BE2C (cell line): ENCODE data around the gene PHOSPHO1.
"Not testable (repeated sequence)": the region's sequence is repeated elsewhere in the genome, so short reads cannot be mapped to it uniquely, and the experiment has no call there.

ENCODE experiments used
- DNase-seq: peaks from one replicate; pipeline ENCODE4 v3.0.0-alpha.2; 2020
- H3K27me3 ChIP-seq: fragments of 250-450 bp; sonication (Bioruptor Pico); 2 replicates; pipeline ENCODE4 v1.5.1; 2020; ENCODE audit warnings: mild to moderate bottlenecking
- H3K36me3 ChIP-seq: fragments of 250-450 bp; sonication (Bioruptor Pico); 2 replicates; pipeline ENCODE4 v1.5.1; 2020; ENCODE audit warnings: mild to moderate bottlenecking
- H3K4me1 ChIP-seq: fragments of 250-450 bp; sonication (Bioruptor Pico); 2 replicates; pipeline ENCODE4 v1.5.1; 2020
- H3K4me3 ChIP-seq: 2 replicates; pipeline ENCODE4 v1.5.1; 2011; ENCODE audit warnings: low read depth, low read length
- H3K9me3 ChIP-seq: fragments of 250-450 bp; sonication (Bioruptor Pico); 2 replicates; pipeline ENCODE4 v1.5.1; 2020
- TF ChIP-seq, protein P1 (sequence below): IDR thresholded peaks from 2 replicates; pipeline ENCODE4 v1.5.1; 2012; ENCODE audit warnings: mild to moderate bottlenecking, low read depth, low read length

PHOSPHO1 gene

DNA sequence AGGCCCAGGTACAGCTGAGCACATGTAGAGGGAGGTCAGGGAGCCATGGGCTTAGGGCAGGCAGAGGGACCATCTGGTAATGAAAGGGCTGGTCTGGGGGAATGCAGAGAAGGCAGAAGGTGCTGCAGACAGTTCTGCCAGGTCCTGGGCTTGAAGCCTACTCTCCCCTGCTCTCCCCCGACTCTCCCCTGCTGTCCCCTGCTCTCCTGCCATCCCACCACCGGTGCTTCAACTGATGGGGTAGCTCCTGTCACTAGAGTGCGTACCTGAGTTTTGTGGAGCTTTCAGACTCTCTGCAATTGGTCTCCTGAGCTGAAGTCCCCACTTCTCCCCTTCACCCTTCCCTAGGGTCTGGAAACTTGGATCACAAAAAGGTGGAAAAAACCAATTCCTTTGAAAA is 37.3 kb upstream of the PHOSPHO1 start:
- TF ChIP-seq, protein P1, sequence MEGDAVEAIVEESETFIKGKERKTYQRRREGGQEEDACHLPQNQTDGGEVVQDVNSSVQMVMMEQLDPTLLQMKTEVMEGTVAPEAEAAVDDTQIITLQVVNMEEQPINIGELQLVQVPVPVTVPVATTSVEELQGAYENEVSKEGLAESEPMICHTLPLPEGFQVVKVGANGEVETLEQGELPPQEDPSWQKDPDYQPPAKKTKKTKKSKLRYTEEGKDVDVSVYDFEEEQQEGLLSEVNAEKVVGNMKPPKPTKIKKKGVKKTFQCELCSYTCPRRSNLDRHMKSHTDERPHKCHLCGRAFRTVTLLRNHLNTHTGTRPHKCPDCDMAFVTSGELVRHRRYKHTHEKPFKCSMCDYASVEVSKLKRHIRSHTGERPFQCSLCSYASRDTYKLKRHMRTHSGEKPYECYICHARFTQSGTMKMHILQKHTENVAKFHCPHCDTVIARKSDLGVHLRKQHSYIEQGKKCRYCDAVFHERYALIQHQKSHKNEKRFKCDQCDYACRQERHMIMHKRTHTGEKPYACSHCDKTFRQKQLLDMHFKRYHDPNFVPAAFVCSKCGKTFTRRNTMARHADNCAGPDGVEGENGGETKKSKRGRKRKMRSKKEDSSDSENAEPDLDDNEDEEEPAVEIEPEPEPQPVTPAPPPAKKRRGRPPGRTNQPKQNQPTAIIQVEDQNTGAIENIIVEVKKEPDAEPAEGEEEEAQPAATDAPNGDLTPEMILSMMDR: no peak
- no peaks in the 10 kb centered on the region for H3K9me3 ChIP-seq
- DNase-seq: no peak

DNA sequence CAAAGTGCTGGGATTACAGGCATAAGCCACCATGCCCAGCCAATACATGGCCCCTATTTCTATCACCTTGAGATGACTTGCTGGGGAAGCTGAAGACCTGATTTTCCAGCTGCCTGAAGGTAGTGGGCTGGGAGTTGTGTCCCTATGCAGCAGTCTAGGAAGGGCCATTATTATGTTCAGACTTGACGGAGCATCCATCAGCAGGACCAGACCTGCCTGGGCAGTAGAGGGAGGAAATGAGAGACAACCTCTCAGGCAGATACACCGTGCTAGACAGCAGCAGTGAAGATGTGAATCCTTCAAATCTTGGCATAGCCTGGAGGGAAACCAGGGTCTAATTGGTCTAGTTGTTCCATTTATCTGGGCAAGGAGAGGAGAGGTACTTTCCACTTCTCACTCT is 35.6 kb upstream of the PHOSPHO1 start:
- Histone ChIP-seq H3K4me1 (no peaks in the 10 kb centered on the region), H3K36me3 (no peaks in the 10 kb centered on the region), H3K4me3 (no peak overlapping the region), H3K9me3 (no peaks in the 10 kb centered on the region), H3K27me3 (no peaks in the 10 kb centered on the region)
- no peak for DNase-seq
- TF ChIP-seq, protein P1: no peak

More for the DNA sequence above, 37.3 kb upstream of the PHOSPHO1 start:
- no peaks in the 10 kb centered on the region for H3K27me3 ChIP-seq
- H3K4me3 ChIP-seq: no peak overlapping the region
- no peaks in the 10 kb centered on the region for H3K36me3 ChIP-seq
- no peaks in the 10 kb centered on the region for H3K4me1 ChIP-seq

DNA sequence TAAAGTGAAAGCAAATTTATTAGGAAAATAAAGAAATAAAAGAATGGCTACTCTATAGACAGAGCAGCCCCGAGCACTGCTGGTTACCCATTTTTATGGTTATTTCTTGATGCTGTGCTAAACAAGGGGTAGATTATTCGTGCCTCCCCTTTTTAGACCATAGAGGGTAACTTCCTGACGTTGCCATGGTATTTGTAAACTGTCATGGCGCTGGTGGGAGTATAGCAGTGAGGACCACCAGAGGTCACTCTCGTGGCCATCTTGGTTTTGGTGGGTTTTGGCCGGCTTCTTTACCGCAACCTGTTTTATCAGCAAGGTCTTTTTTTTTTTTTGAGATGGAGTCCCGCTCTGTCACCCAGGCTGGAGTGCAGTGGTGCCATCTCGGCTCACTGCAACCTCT is 31.0 kb upstream of the PHOSPHO1 start:
- not testable (repeated sequence) for H3K9me3 ChIP-seq, H3K4me3 ChIP-seq

DNA sequence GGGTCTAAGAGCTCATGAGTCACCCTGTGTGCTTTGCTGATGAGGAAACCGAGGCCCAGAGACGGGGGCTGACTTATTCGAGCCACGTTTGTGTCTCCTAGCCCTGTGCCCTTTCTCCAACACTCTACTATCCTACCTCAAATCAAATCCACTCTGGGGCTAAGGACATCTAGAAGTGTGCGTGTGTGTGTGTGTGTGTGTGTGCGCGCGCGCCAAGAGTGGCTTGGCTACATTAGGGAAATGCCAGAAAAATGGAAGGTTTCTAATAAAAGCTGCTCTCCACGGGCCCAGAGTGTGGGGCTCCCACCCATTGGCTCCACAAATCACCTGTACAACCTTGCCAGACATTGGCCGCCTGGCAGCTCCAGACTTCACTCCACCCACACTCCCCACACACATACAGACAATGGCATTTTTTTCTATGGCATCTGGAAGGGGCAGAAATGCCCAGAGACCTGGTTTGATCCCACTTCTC is 30.3 kb upstream of the PHOSPHO1 start:
- no peak for DNase-seq

More for the DNA sequence above, 31.0 kb upstream of the PHOSPHO1 start:
- H3K27me3 ChIP-seq, H3K36me3 ChIP-seq, DNase-seq, H3K4me1 ChIP-seq: not testable (repeated sequence)

DNA sequence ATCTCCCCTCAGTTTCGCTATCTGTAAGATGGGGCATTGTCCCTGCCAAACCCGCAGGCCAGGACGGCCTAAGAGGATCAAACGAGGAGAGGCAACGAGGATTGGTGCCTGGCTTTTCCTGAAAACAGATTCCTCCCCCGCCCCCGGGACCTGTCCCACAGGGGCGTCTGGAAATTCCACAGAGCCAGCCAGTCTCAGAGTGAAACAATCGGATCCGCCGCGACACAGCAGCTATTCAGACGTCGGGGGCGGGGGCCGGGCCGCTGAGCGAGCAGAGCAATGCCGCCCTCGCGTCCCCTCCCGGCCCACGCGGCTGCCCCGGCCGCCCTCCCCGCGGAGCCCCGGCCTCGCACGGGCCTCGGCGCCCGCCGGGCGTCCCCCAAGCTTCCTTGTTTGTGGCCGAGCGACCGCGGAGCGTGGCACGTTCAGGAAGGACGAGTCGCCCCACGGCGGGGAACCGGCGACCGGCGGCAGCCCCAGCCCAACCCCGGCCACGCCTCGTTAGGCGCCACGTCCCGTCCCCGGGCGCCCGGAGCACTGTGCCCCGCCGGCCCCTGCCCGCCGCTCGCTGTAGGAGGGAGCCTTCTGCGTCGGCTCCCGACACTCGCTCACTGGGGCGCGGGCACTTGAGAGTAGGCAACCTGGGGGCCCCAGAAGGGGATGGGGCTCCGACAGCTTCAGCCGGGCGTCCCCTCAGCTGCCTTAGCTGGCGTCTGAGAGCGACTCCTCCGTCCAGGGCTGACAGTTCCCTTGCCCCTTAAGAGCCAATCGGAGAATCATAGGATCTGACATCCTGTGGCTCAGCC is 29.6 kb upstream of the PHOSPHO1 start:
- Histone ChIP-seq H3K9me3 (no peaks in the 10 kb centered on the region), H3K4me3 (peak overlapping the region; percentile 60)

More for the DNA sequence above, 30.3 kb upstream of the PHOSPHO1 start:
- Histone ChIP-seq H3K4me1 (no peaks in the 10 kb centered on the region), H3K27me3 (no peaks in the 10 kb centered on the region), H3K36me3 (no peaks in the 10 kb centered on the region), H3K4me3 (peak overlapping the region; percentile 60), H3K9me3 (no peaks in the 10 kb centered on the region)
- TF ChIP-seq, protein P1: no peak

DNA sequence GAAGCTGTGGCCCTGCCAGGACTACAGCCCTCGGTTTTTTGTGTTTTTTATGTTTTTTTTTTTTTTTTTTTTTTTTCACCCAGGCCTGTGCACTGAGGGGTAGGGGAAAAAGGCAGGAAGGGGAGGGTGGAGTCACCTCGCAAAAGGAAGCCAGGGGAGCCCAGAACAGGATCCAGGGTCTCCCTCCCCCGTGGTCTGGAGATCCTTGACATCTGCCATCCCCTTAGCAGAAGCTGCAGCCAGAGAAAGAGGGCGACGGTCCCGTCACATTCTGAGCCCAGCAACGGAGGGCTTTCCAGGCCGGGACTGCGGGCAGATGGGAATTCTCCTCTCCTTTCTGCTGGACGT is 29.1 kb upstream of the PHOSPHO1 start:
- Histone ChIP-seq H3K36me3 (no peaks in the 10 kb centered on the region), H3K4me3 (peak overlapping the region; percentile 60), H3K9me3 (no peaks in the 10 kb centered on the region), H3K27me3 (no peaks in the 10 kb centered on the region), H3K4me1 (no peaks in the 10 kb centered on the region)
- no peak for DNase-seq
- TF ChIP-seq, protein P1: no peak

More for the DNA sequence above, 29.6 kb upstream of the PHOSPHO1 start:
- no peaks in the 10 kb centered on the region for H3K36me3 ChIP-seq
- no peaks in the 10 kb centered on the region for H3K4me1 ChIP-seq
- TF ChIP-seq, protein P1: no peak
- DNase-seq: peak; percentile 58
- H3K27me3 ChIP-seq: no peaks in the 10 kb centered on the region
